ENCODE measurements around the gene NAA35. TPM values are rescaled to one million over a fixed set of nuclear protein-coding genes. Genes with fewer than 3 reads are reported as not detected.

Gene NAA35
- total and polyA plus RNA-seq, 11 donors, result 4.0 to 21.8 (median 16.5) TPM

- Histone ChIP-seq H3K27me3 (no peaks in the 10 kb centered on the region), H3K36me3 (peaks cover 0 to 28% (median 4%) of the 10 kb centered on the region in 9 donors), H3K4me1 (no peaks in the 10 kb centered on the region), H3K4me3 (no peak overlapping the region), H3K9me3 (no peaks in the 10 kb centered on the region), H3K27ac (no peak overlapping the region)
- intact Hi-C loops (cut with DNase I), result no loop called here
- 72 to 81% (median 76%) methylated on average over 16 to 17 of the region's 17 CpGs for WGBS, 4 donors
- ATAC-seq (no peak), DNase-seq (no peak)
- TF ChIP-seq POLR2A (IDR thresholded peaks at IDR 0.05) (no peak), CTCF (IDR thresholded peaks at IDR 0.05) (peak in 8 of 12 donors; percentile 9 to 43 (median 23))
These were observed 94.2 kb downstream of the NAA35 start for GRCh38 chr9:86034863-86035734.

- no peak overlapping the region for H3K27ac ChIP-seq
- ATAC-seq, result no peak
- intact Hi-C loops (cut with DNase I), result no loop called here
These were observed 95.0 kb downstream of the NAA35 start for GRCh38 chr9:86035827-86036440.

GRCh38 chr9:86036555-86036954, 95.6 kb downstream of the NAA35 start:
- ATAC-seq (no peak), DNase-seq (no peak)
- Histone ChIP-seq H3K36me3 (peaks cover 0 to 35% (median 4%) of the 10 kb centered on the region in 9 donors), H3K27me3 (no peaks in the 10 kb centered on the region), H3K9me3 (no peaks in the 10 kb centered on the region), H3K4me3 (no peak overlapping the region), H3K4me1 (no peaks in the 10 kb centered on the region), H3K27ac (no peak overlapping the region)
- no peak for TF ChIP-seq POLR2A (IDR thresholded peaks at IDR 0.05)
- no peak for TF ChIP-seq CTCF (IDR thresholded peaks at IDR 0.05)
- intact Hi-C loops (cut with DNase I), result no loop called here
- WGBS, 4 donors, result 94 to 97% (median 97%) methylated on average over 9 of the region's 9 CpGs

More at GRCh38 chr9:86035827-86036440, 95.0 kb downstream of the NAA35 start:
- WGBS, 4 donors, result 91 to 95% (median 94%) methylated on average over 14 to 15 of the region's 15 CpGs
- peaks cover 0 to 35% (median 4%) of the 10 kb centered on the region in 9 donors for H3K36me3 ChIP-seq
- H3K9me3 ChIP-seq, result no peaks in the 10 kb centered on the region
- no peak overlapping the region for H3K4me3 ChIP-seq
- TF ChIP-seq POLR2A (IDR thresholded peaks at IDR 0.05) (no peak), CTCF (IDR thresholded peaks at IDR 0.05) (no peak)
- H3K27me3 ChIP-seq, result no peaks in the 10 kb centered on the region
- no peaks in the 10 kb centered on the region for H3K4me1 ChIP-seq
- no peak for DNase-seq

Data from heart left ventricle (tissue), 16 donors.